ENCODE data around the gene DCDC2.

The DCDC2 gene

DNA sequence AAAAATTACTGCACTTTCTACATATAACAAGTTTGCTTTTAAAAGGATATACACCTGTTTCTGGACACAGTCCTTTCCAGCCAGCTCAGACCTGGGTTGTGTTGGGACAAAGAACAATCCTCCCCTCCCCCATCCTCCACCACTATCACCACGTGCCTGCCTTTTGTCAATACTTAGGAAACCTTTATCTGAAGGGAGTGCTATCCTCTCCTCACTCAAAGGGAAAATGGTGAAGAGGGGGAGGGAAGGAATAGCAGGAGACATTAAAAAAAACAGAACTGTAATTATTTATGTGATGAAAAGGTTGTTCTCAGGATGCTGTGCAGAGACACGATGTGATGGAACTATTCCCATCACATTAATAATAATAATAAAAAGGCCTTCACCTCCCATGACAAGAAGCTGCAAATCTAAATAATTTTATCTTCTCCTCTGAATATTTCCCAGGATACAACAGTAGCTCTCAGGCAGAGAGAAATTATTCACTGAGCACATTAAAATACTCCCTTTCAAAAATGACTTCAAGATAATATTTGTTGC, 126.4 kb downstream of the DCDC2 start:
- Histone ChIP-seq H3K36me3 (ENCODE audit: control insufficient read depth, insufficient read depth, low read length, severe bottlenecking) (no peaks in the 10 kb centered on the region), H3K9me3 (ENCODE audit: control insufficient read depth, low read length) (no peaks in the 10 kb centered on the region), H3K4me3 (ENCODE audit: low read length) (no peak overlapping the region), H3K9ac (ENCODE audit: low read length) (no peak overlapping the region), H3K4me1 (ENCODE audit: control insufficient read depth, insufficient read depth, low read length) (peaks cover 11% of the 10 kb centered on the region), H3K27me3 (replicated peaks; ENCODE audit: control insufficient read depth, insufficient read depth, low read length) (no peaks in the 10 kb centered on the region)
- no peak for DNase-seq (ENCODE audit: low read depth)

DNA sequence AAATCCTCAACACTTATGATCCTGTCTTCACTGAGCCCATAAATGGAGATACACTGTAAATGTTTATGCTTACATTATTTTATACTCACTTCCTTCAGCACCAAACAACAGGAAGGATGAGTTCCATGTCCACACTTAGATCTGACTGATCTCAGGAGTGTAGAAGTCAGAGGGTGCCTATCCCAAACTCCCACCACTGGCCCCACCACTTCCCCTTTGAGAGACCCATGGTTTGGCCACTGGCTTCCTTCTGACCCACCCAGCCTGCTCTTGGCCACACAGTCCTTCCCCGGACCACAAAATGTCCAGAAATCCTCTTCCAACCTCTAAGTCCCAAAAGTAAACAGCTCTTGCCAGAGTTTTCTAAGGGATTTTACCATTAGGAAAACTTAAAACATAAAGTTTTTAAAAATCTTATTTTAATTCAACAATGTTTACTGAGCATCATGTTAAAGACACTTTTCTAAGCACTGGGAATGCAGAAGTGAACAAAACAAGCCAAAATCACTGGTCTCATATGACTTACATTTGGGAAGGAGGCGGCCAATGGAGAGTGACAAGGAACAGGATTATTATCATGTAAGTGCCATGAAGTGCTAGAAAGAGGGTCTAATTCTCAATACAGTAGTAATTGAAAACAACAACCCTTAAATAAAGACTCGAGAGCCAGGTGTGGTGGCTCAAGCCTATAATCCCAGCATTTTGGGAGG, 128.0 kb downstream of the DCDC2 start:
- no peak for DNase-seq (ENCODE audit: low read depth)
- H3K4me1 ChIP-seq (ENCODE audit: control insufficient read depth, insufficient read depth, low read length), result peaks cover 11% of the 10 kb centered on the region

DNA sequence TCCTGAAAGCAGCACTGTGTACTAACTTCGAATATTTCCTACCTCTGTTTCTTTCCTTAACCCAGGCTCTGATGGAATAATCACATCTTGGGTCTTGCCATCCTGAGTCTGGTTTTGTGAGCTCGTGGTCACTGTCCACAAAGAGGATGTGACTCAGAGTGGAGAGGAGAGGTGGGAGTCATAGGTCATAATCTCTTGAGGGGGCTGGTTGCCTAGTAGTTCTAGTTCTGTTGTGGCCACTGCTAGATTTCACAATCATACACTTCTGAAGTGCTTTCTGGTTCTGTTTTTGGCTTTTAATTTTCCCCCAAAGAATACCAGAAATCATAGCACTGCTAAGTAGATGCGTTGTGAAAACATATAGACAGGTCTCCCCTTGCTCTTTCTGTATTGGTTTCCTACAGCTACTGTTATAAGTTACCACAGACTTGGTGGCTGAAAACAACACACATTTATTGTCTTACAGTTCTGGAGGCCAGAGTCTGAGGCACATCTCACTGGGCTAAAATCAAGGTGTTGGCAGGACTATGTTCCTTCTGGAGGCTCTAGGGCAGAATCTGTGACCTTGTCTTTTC, 129.1 kb downstream of the DCDC2 start:
- peak; percentile 34 for DNase-seq (ENCODE audit: low read depth)
- no peaks in the 10 kb centered on the region for H3K27me3 ChIP-seq (replicated peaks; ENCODE audit: control insufficient read depth, insufficient read depth, low read length)
- H3K4me3 ChIP-seq (ENCODE audit: low read length), result no peak overlapping the region
- no peak overlapping the region for H3K9ac ChIP-seq (ENCODE audit: low read length)
- no peaks in the 10 kb centered on the region for H3K9me3 ChIP-seq (ENCODE audit: control insufficient read depth, low read length)
- peaks cover 11% of the 10 kb centered on the region for H3K4me1 ChIP-seq (ENCODE audit: control insufficient read depth, insufficient read depth, low read length)
- no peaks in the 10 kb centered on the region for H3K36me3 ChIP-seq (ENCODE audit: control insufficient read depth, insufficient read depth, low read length, severe bottlenecking)

More for the DNA sequence above, 128.0 kb downstream of the DCDC2 start:
- H3K36me3 ChIP-seq (ENCODE audit: control insufficient read depth, insufficient read depth, low read length, severe bottlenecking), result no peaks in the 10 kb centered on the region
- H3K9me3 ChIP-seq (ENCODE audit: control insufficient read depth, low read length), result no peaks in the 10 kb centered on the region
- no peak overlapping the region for H3K4me3 ChIP-seq (ENCODE audit: low read length)
- H3K27me3 ChIP-seq (replicated peaks; ENCODE audit: control insufficient read depth, insufficient read depth, low read length), result no peaks in the 10 kb centered on the region
- H3K9ac ChIP-seq (ENCODE audit: low read length), result no peak overlapping the region

DNA sequence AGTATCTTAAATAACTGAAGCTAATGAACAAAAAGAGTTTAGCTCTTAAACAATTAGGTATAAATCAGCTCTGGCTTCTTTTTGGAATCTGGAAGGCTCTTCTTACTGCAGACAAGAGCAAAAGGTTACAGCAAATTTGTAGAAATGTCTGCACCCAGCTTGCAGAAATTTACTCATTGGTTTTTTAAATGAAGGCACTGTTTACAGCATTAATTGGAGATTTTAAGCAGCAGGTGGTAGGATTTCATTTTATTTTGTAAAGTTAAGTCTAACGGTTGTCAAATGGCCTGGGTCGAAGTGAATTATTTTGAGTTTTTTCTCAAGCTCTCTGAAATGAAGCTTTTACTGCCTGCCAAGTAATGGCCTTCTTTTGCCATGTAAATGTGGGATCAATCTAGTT, 129.7 kb downstream of the DCDC2 start:
- no peak for DNase-seq (ENCODE audit: low read depth)
- H3K9me3 ChIP-seq (ENCODE audit: control insufficient read depth, low read length), result no peaks in the 10 kb centered on the region
- no peak overlapping the region for H3K9ac ChIP-seq (ENCODE audit: low read length)
- no peaks in the 10 kb centered on the region for H3K27me3 ChIP-seq (replicated peaks; ENCODE audit: control insufficient read depth, insufficient read depth, low read length)
- peaks cover 11% of the 10 kb centered on the region for H3K4me1 ChIP-seq (ENCODE audit: control insufficient read depth, insufficient read depth, low read length)
- H3K36me3 ChIP-seq (ENCODE audit: control insufficient read depth, insufficient read depth, low read length, severe bottlenecking), result no peaks in the 10 kb centered on the region
- H3K4me3 ChIP-seq (ENCODE audit: low read length), result no peak overlapping the region

DNA sequence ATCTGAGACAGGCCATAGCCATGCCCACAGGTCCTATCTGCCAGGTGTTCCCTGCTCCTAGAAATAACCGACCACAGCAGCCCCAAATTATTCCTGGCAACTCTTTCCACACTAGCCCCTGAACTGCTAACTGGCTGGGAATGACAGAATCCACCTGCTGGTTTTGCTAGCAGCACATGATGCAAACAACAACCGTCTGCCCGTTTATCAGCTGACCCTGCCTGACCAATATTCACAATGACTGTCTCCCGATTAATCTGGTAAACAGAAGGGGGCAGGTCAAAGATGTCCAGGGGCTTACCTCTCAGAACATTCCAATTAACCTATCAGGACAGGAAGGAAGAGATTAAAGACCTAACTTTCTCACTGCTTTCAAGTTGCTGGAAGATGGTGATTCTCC, 130.3 kb downstream of the DCDC2 start:
- Histone ChIP-seq H3K9me3 (ENCODE audit: control insufficient read depth, low read length) (no peaks in the 10 kb centered on the region), H3K4me3 (ENCODE audit: low read length) (no peak overlapping the region), H3K9ac (ENCODE audit: low read length) (no peak overlapping the region), H3K27me3 (replicated peaks; ENCODE audit: control insufficient read depth, insufficient read depth, low read length) (no peaks in the 10 kb centered on the region), H3K4me1 (ENCODE audit: control insufficient read depth, insufficient read depth, low read length) (peaks cover 11% of the 10 kb centered on the region), H3K36me3 (ENCODE audit: control insufficient read depth, insufficient read depth, low read length, severe bottlenecking) (no peaks in the 10 kb centered on the region)
- no peak for DNase-seq (ENCODE audit: low read depth)

DNA sequence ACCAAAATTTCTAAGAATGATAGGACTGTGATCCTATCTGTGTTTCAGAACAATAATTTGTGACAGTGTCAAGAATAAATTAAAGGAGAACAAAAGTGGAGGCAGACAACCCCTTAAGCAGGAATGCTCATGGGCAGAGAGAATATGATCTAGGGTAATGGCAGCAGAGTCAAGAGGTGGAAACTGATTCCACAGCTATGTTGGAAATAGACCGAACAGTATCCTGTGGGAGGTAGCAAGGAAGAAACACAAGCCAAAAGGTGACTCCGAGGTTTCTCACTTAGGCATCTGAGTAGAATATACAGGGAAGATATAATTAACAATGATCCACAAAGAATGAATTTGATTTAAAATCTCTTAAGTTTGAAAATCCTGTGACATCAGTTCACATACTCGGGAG, 131.3 kb downstream of the DCDC2 start:
- Histone ChIP-seq H3K9ac (ENCODE audit: low read length) (no peak overlapping the region), H3K9me3 (ENCODE audit: control insufficient read depth, low read length) (no peaks in the 10 kb centered on the region), H3K4me3 (ENCODE audit: low read length) (no peak overlapping the region), H3K4me1 (ENCODE audit: control insufficient read depth, insufficient read depth, low read length) (peaks cover 11% of the 10 kb centered on the region), H3K27me3 (replicated peaks; ENCODE audit: control insufficient read depth, insufficient read depth, low read length) (no peaks in the 10 kb centered on the region), H3K36me3 (ENCODE audit: control insufficient read depth, insufficient read depth, low read length, severe bottlenecking) (no peaks in the 10 kb centered on the region)
- no peak for DNase-seq (ENCODE audit: low read depth)

DNA sequence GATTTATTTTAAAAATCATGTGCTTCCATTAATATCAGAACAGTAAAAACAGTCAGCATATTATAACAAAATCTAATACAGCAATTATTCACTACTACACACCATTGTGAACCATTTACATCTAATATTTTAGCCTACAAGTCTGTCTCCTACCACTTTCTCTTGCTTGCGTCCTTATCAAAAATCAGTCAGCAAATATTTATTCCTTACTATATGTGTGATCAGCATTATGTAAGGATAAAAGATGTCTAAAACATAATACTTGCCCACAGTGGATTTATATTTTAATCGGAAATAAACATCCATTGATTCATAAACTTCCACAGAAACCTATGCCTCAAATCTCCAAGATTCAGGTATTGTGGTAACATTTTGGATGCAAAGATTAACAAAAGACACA, 132.0 kb downstream of the DCDC2 start:
- Histone ChIP-seq H3K27me3 (replicated peaks; ENCODE audit: control insufficient read depth, insufficient read depth, low read length) (no peaks in the 10 kb centered on the region), H3K4me3 (ENCODE audit: low read length) (no peak overlapping the region), H3K4me1 (ENCODE audit: control insufficient read depth, insufficient read depth, low read length) (peaks cover 11% of the 10 kb centered on the region), H3K9me3 (ENCODE audit: control insufficient read depth, low read length) (no peaks in the 10 kb centered on the region), H3K9ac (ENCODE audit: low read length) (no peak overlapping the region), H3K36me3 (ENCODE audit: control insufficient read depth, insufficient read depth, low read length, severe bottlenecking) (no peaks in the 10 kb centered on the region)
- DNase-seq (ENCODE audit: low read depth), result no peak

DNA sequence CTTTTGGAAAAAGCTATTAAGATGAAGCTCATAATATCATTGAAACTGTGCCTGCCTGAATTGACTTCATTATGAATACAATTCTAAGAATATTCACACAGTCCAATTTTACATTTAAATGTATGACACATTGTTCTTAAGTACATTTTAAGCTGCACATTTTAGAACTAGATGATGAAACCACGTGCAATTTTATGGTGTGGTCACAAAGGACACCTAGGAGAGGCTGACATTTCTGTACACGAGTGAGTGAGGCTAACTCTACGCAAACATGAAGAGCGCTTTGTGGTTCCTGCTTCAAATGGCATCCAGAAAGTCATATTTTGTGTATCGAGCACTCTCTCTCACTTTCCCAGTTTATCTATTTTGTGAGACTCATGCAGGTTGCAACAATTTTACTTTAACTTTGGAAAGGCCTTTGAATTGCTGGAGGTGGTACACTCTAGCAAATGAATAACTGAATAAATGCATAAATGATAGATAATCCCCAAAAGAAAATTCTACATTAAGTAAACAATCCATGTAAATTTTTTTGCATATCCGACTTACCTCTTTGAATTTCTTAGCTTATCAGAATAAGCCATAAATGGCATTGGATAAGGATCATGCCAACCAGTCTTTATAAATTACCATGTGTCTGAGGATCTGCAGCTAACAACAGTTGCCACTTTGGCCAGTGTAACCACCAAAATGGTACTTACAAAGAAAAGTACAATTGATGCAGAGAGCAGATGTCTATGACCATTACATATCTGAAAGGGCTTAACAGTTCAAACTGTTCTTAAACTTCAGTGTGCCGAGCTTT, 134.5 kb downstream of the DCDC2 start:
- H3K27me3 ChIP-seq (replicated peaks; ENCODE audit: control insufficient read depth, insufficient read depth, low read length), result no peaks in the 10 kb centered on the region
- no peaks in the 10 kb centered on the region for H3K9me3 ChIP-seq (ENCODE audit: control insufficient read depth, low read length)
- DNase-seq (ENCODE audit: low read depth), result peak; percentile 37
- no peaks in the 10 kb centered on the region for H3K36me3 ChIP-seq (ENCODE audit: control insufficient read depth, insufficient read depth, low read length, severe bottlenecking)
- no peak overlapping the region for H3K9ac ChIP-seq (ENCODE audit: low read length)
- H3K4me1 ChIP-seq (ENCODE audit: control insufficient read depth, insufficient read depth, low read length), result peaks cover under 1% of the 10 kb centered on the region
- no peak overlapping the region for H3K4me3 ChIP-seq (ENCODE audit: low read length)

DNA sequence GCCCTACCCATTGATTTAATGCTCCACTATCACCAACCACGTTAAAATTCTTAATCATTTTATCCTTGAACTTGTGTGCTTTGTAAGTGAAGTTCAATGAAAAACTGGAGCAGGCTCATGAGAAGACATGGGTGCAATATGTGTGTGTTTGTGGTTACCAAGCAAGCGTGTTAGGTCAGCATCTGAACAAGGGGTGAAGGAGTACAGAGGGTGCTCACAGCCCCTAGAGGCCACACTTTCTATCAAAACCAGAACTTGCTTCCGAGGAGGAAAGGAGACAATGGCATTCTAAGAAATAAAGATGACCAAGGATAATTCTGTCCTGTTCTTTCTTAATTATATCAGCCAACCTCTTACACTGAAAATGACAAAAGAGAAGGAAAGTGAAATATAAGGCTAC, 138.2 kb downstream of the DCDC2 start:
- no peak overlapping the region for H3K9ac ChIP-seq (ENCODE audit: low read length)
- H3K4me1 ChIP-seq (ENCODE audit: control insufficient read depth, insufficient read depth, low read length), result no peaks in the 10 kb centered on the region
- no peaks in the 10 kb centered on the region for H3K36me3 ChIP-seq (ENCODE audit: control insufficient read depth, insufficient read depth, low read length, severe bottlenecking)
- H3K4me3 ChIP-seq (ENCODE audit: low read length), result no peak overlapping the region
- H3K27me3 ChIP-seq (replicated peaks; ENCODE audit: control insufficient read depth, insufficient read depth, low read length), result no peaks in the 10 kb centered on the region
- DNase-seq (ENCODE audit: low read depth), result no peak
- no peaks in the 10 kb centered on the region for H3K9me3 ChIP-seq (ENCODE audit: control insufficient read depth, low read length)

DNA sequence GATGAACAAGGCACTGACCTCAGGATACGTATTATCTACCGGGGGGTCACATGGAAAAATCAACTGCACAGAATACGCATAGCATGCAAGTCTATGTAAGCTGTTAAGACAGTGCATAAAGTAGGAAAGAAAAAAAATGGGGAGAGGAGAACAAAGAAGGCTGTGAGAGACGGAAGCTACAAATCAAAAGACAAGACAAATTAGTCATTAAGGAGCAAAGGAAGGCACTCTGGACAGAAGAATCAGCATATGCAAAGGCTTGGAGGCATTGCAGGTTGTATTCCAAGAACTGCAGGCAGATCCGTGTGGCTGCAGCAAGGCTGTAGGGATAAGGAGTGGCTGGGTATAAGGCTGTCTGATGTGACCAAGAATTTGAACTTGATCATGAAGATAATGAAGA, 142.9 kb downstream of the DCDC2 start:
- no peak for DNase-seq (ENCODE audit: low read depth)
- H3K4me1 ChIP-seq (ENCODE audit: control insufficient read depth, insufficient read depth, low read length), result no peaks in the 10 kb centered on the region
- no peaks in the 10 kb centered on the region for H3K27me3 ChIP-seq (replicated peaks; ENCODE audit: control insufficient read depth, insufficient read depth, low read length)
- H3K9me3 ChIP-seq (ENCODE audit: control insufficient read depth, low read length), result no peaks in the 10 kb centered on the region
- no peaks in the 10 kb centered on the region for H3K36me3 ChIP-seq (ENCODE audit: control insufficient read depth, insufficient read depth, low read length, severe bottlenecking)
- H3K4me3 ChIP-seq (ENCODE audit: low read length), result no peak overlapping the region
- no peak overlapping the region for H3K9ac ChIP-seq (ENCODE audit: low read length)

DNA sequence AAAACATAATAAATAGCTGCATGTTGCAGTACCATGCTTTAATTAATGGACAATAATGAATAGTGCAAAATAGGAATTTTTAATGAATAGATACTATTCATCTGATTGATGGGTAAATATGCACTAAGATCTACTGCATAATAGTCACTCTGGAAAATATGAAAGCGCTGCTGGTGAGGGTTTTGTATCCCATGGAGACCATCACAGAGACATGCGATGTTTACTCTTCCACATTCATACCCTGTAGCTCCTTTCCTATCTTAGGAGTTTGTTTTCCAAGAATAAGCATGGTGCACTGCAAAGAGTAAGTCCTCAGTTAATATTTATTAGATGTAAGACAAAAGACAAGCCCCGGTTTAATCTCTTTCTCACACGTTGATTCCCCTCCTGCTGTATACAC, 150.4 kb downstream of the DCDC2 start:
- Histone ChIP-seq H3K36me3 (ENCODE audit: control insufficient read depth, insufficient read depth, low read length, severe bottlenecking) (no peaks in the 10 kb centered on the region), H3K9me3 (ENCODE audit: control insufficient read depth, low read length) (no peaks in the 10 kb centered on the region), H3K4me3 (ENCODE audit: low read length) (no peak overlapping the region), H3K4me1 (ENCODE audit: control insufficient read depth, insufficient read depth, low read length) (no peaks in the 10 kb centered on the region), H3K27me3 (replicated peaks; ENCODE audit: control insufficient read depth, insufficient read depth, low read length) (no peaks in the 10 kb centered on the region), H3K9ac (ENCODE audit: low read length) (no peak overlapping the region)
- no peak for DNase-seq (ENCODE audit: low read depth)
